ENCODE data around the gene PIGP.

Gene PIGP

GRCh38 chr21:37028570-37028969 lies 44.3 kb downstream of the PIGP start:
- DNase-seq (ENCODE audit: low spot score), result no peak
- TF ChIP-seq CTCF (IDR thresholded peaks at IDR 0.05; ENCODE audit: extremely low read depth, missing control alignments), result no peak

GRCh38 chr21:37026499-37026898 lies 46.4 kb downstream of the PIGP start:
- no peak for DNase-seq (ENCODE audit: low spot score)
- TF ChIP-seq CTCF (IDR thresholded peaks at IDR 0.05; ENCODE audit: extremely low read depth, missing control alignments), result no peak

GRCh38 chr21:37017951-37018679 lies 54.8 kb downstream of the PIGP start:
- no peak for DNase-seq (ENCODE audit: low spot score)
- no peak for TF ChIP-seq CTCF (IDR thresholded peaks at IDR 0.05; ENCODE audit: extremely low read depth, missing control alignments)

Data from GM20000 (cell line).